Body of pancreas (tissue), 4 donors: Measurements from ENCODE around the gene NUP153. TPM values are rescaled to one million over a fixed set of nuclear protein-coding genes. Genes with fewer than 3 reads are reported as not detected.

Source experiments
- ATAC-seq: fragments of 150-250 bp; one replicate; pipeline ENCODE4 v1.9.1; 2016
- DNase-seq, 4 donors: peaks; one replicate each; pipeline ENCODE4 v3.0.0-alpha.2; 2019
- H3K27ac ChIP-seq, 4 donors: fragments of 200-600 bp; sonication (generic); 1 replicate in 3 of 4; 2 replicates in 1 of 4; pipeline versions ENCODE4 v1.5.1 to v1.6.1; 2016 to 2019; ENCODE audit warnings: mild to moderate bottlenecking in 1 of 4, mixed read lengths in 1 of 4, moderate library complexity in 1 of 4
- H3K27me3 ChIP-seq, 2 donors: fragments of 200-600 bp; sonication (generic); one replicate each; pipeline ENCODE4 v1.6.0; 2016; ENCODE audit warnings: mild to moderate bottlenecking in 1 of 2
- H3K36me3 ChIP-seq, 2 donors: fragments of 200-600 bp; sonication (generic); replicated peaks in 1 of 2; 2 replicates each; pipeline ENCODE4 v1.5.1; 2016; ENCODE audit warnings: low read depth in 2 of 2; ENCODE audit not compliant: insufficient read depth in 1 of 2
- H3K4me1 ChIP-seq: fragments of 200-600 bp; sonication (generic); one replicate; pipeline ENCODE4 v1.6.0; 2016
- H3K4me3 ChIP-seq, 2 donors: fragments of 200-600 bp; sonication (generic); 1 replicate in 1 of 2; 2 replicates in 1 of 2; pipeline ENCODE4 v1.5.1; 2016 to 2019
- H3K9me3 ChIP-seq, 3 donors: fragments of 200-600 bp; sonication (generic); 1 replicate in 2 of 3; 2 replicates in 1 of 3; pipeline ENCODE4 v1.5.1; 2016
- POLR2A ChIP-seq, 3 donors: fragments of 450-650 bp; IDR thresholded peaks; one replicate each; pipeline ENCODE4 v1.6.1; 2016; ENCODE audit warnings: antibody characterized with exemption in 3 of 3, mild to moderate bottlenecking in 2 of 3
- WGBS, 2 donors: methylation state at CpG; one replicate each; pipeline ENCODE4 v1.1.5; 2017; 5-methylcytosine and 5-hydroxymethylcytosine counted together
- intact Hi-C: fragments of 100-400 bp; cut with DNase I; formaldehyde crosslinking; loops from one replicate; pipeline ENCODE4 v1.15.1; 2023
- total RNA-seq, 2 donors: library from RNA; depleted of rRNA; stranded (reverse); fragments of >200 nt; gene quantifications; one replicate each; pipeline ENCODE4 v1.1.0, GENCODE V29; 2016
- TF ChIP-seq, protein P1 (sequence below), 7 experiments: fragments of 450-650 bp in 4 of 7; fragments of 200-600 bp in 3 of 7; sonication (generic) in 3 of 7; IDR thresholded peaks; one replicate each; pipeline ENCODE4 v1.5.1; 2016 to 2019; ENCODE audit warnings: antibody characterized with exemption in 7 of 7

NUP153 gene
- total RNA-seq, 2 donors from 2014 or later: 15.8 to 20.8 TPM

DNA sequence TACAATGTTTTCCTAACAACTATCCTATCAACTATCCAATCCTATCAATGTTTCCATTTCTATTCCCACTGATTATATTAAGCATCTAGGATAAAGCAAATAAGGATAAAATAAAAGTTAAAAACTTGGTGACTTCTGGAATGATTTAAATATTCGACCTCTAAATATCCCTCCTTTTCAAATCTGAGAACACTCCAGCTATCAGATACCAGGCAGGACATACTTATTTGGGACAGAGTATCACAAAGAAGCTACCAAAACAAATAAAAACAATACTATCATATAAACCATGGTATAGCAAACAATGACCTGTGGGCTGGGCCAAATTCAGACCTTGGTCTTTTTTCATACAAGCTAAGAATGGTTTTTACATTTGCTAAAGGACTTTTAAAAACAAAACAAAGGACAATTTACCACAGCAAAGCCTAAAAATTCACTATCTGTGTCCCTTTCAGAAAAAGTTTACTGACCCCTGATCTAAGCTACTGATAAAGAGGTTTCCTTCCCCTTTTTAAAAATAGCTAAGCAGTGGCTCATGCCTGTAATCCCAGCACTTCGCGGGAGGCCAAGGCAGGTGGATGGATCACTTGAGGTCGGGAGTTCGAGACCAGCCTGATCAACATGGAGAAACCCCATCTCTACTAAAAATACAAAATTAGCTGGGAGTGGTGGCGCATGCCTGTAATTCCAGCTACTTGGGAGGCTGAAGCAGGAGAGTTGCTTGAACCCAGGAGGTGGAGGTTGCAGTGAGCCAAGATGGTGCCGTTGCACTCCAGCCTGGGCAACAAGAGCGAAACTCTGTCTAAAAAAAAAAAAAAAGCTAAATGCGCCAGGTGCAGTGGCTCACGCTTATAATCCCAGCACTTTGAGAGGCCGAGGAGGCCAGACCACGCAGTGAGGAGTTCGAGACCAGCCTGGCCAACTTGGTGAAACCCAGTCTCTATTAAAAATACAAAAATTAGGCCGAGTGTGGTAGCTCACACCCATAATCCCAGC, 6.0 kb downstream of the NUP153 start:
- intact Hi-C loops: no loop called here
- ATAC-seq: no peak
- no peak overlapping the region for H3K27ac ChIP-seq
- no peak for DNase-seq
- 80 to 90% methylated on average over 14 of the region's 14 CpGs for WGBS, 2 donors
- H3K27me3 ChIP-seq: no peaks in the 10 kb centered on the region
- H3K36me3 ChIP-seq: no peaks in the 10 kb centered on the region
- no peak overlapping the region for H3K4me3 ChIP-seq
- H3K4me1 ChIP-seq: peaks cover 43% of the 10 kb centered on the region
- TF ChIP-seq, protein P1, sequence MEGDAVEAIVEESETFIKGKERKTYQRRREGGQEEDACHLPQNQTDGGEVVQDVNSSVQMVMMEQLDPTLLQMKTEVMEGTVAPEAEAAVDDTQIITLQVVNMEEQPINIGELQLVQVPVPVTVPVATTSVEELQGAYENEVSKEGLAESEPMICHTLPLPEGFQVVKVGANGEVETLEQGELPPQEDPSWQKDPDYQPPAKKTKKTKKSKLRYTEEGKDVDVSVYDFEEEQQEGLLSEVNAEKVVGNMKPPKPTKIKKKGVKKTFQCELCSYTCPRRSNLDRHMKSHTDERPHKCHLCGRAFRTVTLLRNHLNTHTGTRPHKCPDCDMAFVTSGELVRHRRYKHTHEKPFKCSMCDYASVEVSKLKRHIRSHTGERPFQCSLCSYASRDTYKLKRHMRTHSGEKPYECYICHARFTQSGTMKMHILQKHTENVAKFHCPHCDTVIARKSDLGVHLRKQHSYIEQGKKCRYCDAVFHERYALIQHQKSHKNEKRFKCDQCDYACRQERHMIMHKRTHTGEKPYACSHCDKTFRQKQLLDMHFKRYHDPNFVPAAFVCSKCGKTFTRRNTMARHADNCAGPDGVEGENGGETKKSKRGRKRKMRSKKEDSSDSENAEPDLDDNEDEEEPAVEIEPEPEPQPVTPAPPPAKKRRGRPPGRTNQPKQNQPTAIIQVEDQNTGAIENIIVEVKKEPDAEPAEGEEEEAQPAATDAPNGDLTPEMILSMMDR (IDR thresholded peaks at IDR 0.05): no peak
- TF ChIP-seq POLR2A (IDR thresholded peaks at IDR 0.05): no peak
- no peaks in the 10 kb centered on the region for H3K9me3 ChIP-seq

DNA sequence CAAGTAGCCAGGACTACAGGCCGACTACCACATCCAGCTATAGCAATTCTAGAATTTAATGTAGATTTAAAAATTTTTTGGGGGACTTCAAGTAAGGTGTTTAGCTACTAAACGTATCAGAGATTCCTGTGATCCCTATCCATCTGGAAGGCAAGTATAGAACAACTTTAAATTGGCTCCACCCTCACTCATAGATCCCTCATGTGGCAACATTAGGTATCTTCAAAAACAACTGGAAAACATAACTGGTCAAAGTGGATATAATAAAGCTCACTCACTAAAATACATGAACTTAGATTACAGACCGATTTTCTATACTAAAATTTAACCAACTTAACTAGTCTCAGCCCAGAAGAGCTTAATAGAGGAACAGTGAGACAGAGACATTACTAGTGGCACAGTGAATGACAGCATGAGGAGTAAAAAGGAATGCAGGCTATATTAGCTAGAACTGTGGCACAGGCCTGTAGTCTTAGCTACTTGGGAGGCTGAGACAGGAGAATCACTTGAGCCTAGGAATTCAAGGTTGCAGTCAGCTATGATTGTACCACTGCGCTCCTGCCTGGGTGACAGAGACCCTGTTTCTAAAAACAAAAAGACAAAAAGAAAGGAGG, 14.7 kb downstream of the NUP153 start:
- TF ChIP-seq, protein P1 (IDR thresholded peaks at IDR 0.05): no peak
- TF ChIP-seq POLR2A (IDR thresholded peaks at IDR 0.05): no peak
- Histone ChIP-seq H3K36me3 (no peaks in the 10 kb centered on the region), H3K27me3 (no peaks in the 10 kb centered on the region), H3K4me3 (no peak overlapping the region), H3K4me1 (no peaks in the 10 kb centered on the region), H3K9me3 (no peaks in the 10 kb centered on the region), H3K27ac (no peak overlapping the region)
- no peak for DNase-seq
- ATAC-seq: no peak
- intact Hi-C loops: no loop called here
- WGBS, 2 donors: 88 to 93% methylated on average over 4 of the region's 4 CpGs

DNA sequence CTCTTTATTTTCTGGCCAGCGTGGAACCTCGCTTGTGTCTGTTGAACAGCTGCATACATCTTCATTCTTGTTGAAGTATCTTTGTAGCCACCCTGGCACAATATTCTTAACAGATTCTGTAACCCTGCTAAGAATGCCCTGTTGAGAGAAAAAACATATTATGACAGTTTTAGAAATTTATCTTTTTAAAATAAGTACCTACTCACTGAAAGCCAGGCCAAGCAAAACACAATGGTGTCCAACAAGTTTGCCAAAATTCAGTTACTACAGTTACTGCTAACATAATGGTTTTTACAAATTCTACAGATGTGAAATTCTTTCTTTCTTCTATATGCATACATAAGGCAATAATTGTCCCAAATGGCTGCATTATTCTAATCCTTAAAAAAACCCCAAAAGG, 18.2 kb downstream of the NUP153 start:
- no peak for TF ChIP-seq POLR2A (IDR thresholded peaks at IDR 0.05)
- TF ChIP-seq, protein P1 (IDR thresholded peaks at IDR 0.05): no peak
- intact Hi-C loops: no loop called here
- 92 to 100% methylated on average over 2 of the region's 2 CpGs for WGBS, 2 donors
- no peak overlapping the region for H3K4me3 ChIP-seq
- DNase-seq: no peak
- H3K27me3 ChIP-seq: no peaks in the 10 kb centered on the region
- no peaks in the 10 kb centered on the region for H3K9me3 ChIP-seq
- H3K27ac ChIP-seq: no peak overlapping the region
- H3K36me3 ChIP-seq: no peaks in the 10 kb centered on the region
- H3K4me1 ChIP-seq: no peaks in the 10 kb centered on the region
- no peak for ATAC-seq

DNA sequence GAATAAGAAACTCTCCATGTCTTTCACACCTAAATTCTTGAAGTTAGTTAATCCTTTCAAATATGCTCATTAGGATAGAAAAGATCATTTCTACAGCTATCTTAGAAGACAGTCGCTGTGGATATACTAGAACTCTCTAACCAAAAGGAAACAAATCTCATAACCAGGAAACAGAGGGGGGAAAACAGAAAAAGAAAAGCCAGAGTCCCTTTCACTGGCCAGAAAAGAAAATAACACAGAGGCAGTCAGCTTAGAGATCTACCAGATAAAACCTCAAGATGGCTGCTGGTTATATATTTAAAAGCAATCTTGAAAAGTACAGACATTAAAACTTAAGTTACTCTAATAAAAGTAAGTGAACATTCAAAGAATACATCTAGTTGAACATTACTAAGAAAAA, 19.6 kb downstream of the NUP153 start:
- WGBS, 2 donors: 68 to 81% methylated on average over 1 of the region's 1 CpG
- Histone ChIP-seq H3K36me3 (no peaks in the 10 kb centered on the region), H3K27me3 (no peaks in the 10 kb centered on the region), H3K9me3 (no peaks in the 10 kb centered on the region), H3K4me1 (no peaks in the 10 kb centered on the region), H3K27ac (no peak overlapping the region), H3K4me3 (no peak overlapping the region)
- intact Hi-C loops: no loop called here
- TF ChIP-seq, protein P1 (IDR thresholded peaks at IDR 0.05): no peak
- no peak for TF ChIP-seq POLR2A (IDR thresholded peaks at IDR 0.05)
- no peak for ATAC-seq
- no peak for DNase-seq
